GM18498 (cell line): ENCODE measurements around the gene RCHY1.
"Not testable (repeated sequence)": the region's sequence is repeated elsewhere in the genome, so short reads cannot be mapped to it uniquely, and the experiment has no call there.

Experiments
- ATAC-seq: cut with Tn5 transposase; IDR thresholded peaks from one replicate; pipeline ENCODE4 v1.9.1; 2021; ENCODE audit warnings: mild to moderate bottlenecking, moderate library complexity; ENCODE audit not compliant: unreplicated experiment

Gene RCHY1

DNA sequence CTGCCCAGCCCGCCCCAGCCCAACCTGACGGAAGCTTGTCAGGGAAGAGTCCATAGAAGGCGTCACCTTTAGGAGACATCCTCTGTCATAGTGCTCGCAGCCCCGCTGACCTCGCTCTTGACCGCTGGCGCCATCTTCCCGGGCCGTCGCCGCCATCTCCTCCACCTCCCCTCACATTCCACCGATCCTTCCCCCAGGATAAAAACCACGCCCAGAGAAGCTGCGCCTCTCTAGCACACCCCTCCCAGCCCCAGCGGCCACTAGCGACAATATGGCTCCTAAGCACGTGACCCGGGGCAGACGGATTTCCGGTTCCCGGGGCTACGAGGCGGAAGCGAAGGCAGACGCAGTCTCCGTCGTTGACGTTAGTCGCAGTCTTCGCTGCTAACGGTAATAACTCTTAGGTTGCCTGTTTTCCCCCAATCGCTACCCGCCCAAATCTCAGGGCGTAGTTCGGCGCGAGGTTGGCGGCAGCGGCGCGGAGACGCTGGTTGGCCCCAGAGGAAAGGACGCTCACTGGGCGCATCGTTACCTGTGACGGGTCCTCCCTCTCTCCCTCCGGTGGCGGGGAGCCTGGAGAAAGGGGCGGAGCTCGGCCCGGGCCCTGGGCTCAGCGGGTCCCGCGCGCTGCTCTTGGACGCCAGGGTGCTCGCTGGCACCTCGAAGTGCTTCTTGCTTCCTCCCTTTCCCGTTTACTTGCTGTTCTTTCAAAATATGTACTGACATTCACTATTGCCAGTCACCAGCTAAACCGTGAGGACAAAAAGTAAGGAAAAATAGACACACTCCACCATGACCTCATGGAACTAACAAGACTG lies at the start of gene RCHY1, which contains the start of gene THAP6:
Gene RCHY1, minus strand, starts transcription at position 273 of the 818 bp plus-strand sequence. Its CDS starts 117 bp downstream, at position 156.
Gene THAP6, plus strand, starts transcription at position 343 of the 818 bp plus-strand sequence. CDS start 980 bp downstream, outside the sequence.
- ATAC-seq, result peak; percentile 93

DNA sequence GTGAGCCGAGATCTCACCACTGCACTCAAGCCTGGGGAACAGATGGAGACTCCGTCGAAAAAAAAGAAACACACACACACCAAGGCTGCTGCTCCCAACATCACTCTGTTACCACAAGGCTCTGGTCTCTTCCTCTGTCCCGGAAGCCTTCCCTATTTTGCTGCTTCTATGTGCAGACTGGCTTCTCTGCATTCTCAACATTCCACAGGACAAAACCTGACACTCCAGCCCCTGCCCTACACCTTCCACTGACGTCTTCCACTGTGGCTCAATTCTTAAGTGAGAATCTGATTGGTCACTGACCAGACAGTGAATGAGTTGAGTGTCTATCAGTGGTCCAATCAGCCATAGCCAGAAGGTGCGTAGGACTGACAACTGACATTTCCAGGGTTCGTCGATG lies 47.6 kb upstream of the RCHY1 start:
- no peak for ATAC-seq

DNA sequence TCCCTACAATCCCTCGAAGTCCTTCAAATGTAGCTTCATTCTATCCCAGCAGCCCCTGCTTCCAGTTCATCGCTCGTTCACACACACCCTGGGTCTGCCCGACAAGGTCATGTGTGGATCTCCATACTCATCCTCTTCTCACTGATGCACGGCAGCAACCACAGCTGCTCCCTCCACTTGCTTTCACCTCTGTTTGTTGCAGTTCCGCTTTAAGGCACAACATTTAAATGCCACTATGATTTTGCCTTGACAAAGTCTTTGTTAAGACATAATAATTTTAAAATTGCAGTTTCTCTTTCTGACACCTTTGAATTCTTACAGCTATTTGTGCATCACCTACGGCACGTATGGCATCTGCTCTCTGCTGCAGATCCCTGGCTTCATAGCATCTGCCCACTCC lies 43.5 kb upstream of the RCHY1 start:
- ATAC-seq, result no peak

DNA sequence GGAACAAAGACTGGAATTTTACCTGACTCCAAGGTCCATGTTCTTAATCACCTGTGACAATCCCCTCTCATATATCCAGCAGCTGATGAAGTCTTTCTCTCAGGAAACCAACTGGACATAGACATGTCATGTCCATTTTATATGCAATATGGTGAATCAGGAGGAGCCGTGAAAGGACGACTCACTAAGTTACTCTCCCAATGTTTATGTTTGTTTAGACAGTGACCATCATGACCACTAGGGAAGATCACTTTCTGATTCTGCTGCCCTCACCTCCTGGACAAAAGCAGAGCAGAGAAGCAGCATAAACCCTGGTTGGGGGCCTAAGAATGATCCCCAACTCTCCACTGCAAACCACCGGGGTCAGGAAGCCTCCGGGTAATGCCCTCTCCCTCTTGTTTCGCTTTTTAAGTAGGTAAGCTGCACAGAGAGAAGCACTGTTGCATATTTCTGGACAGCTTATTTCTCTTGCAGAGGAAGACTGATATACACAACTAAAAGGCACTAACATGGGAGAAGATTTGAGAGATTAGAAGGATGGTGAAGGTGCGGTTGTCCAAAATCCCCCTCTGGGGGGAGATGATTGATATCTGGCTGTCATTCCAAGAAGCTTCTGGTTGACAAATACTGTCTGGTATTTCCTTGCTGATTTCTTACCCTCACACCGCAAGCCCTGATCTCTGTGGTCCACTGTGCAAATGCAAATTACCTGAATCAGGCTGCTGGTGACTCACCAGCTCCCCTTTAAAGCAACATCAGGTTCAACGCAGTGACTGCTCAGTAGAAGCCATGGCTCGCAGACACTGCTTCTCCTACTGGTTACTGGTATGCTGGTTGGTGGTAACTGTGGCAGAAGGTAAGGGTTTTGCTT lies 41.3 kb upstream of the RCHY1 start, which contains the start of gene ODAPH:
Gene ODAPH, plus strand, starts transcription at position 773 of the 871 bp plus-strand sequence. Its CDS starts 17 bp downstream, at position 790.
- ATAC-seq, result peak; percentile 96

GRCh38 chr4:75552452-75552851 lies 38.2 kb upstream of the RCHY1 start:
- no peak for ATAC-seq

DNA sequence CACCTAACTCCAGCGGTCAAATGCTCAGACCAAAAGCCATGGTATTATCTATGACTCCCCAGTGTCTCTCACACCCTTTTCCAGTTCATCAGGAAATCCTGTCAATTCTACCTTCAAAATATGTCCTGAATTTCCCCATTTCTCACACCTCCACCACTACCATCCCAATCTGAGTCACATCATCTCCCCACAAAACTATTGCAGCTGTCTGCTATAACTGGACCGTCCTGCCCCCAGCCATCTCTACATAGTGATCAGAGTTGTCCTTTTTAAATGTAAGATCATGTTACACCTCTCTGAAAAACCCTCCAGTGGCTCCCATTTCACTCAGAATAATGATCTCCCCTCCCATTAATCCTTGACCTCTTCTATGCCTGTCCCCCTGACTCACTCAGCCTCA lies 34.8 kb upstream of the RCHY1 start:
- ATAC-seq, result no peak

DNA sequence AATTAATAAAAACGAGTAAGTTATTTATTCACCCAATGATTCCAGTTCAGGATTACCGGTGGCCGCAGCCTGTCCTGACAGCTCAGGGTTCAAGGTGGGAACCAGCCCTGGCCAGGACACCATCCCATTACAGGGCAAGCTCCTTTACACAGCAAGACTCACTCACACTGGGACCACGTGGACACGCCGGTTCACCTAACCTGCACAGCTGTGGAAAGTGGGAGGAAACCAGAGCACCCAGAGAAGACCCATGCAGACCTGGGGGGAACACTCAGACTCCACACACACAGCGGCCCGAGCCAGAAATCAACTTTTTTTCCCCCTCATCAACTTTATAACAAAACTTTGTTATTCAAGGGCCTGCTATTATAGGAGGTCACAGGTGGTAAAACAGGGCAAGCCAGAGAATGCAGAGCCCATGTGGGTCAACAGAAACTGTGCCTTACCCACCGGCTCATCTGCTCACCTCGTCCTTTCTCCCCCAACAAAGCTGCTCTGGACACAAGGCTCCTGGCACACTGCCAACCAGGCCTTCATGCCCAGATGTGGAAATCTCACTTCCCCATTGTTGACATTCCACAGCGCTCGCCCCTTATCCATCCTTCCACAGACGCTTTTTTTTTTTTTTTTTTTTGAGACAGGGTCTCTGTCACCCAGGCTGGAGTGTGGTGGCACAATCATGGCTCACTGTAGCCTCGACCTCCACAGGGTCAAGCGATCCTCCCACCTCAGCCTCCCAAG lies 33.6 kb upstream of the RCHY1 start:
- ATAC-seq, result no peak

DNA sequence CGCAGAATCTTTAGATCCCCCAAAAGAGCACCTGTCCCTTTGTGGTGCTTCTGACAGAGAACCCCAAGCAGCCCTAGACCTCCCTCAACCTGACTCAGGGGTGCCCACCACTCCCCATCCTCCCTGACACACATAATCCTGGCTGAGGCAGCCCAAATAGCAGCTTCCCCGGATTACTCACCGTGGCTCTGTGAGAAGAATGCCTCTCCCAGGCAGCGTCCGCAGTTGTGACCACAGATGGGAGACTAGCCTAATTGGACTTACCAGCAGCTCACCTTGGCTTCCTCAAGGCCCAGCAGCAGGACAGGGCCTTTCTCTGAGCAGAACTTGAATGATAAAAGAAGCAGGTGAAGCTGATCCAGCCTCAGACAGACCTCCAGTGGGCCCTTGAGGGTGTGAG lies 31.3 kb upstream of the RCHY1 start:
- no peak for ATAC-seq

DNA sequence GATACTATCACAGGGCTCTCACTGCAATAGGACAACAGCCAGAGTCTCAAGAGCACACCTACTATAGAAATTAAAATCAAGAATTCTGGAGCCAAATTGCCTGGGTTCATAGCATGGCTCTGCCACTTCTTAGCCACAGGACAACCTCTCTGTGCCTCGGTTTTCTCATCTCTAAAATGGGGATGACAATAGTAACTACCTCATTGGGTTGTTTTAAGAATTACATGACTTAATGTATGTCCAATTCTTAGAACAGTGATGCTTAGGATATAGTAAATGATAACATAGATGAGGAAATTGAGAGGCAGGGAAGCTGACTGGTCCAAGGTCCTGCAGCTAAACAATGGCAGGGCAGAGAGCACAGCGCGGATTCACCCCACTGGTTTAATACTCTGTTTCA lies 30.7 kb upstream of the RCHY1 start:
- no peak for ATAC-seq

DNA sequence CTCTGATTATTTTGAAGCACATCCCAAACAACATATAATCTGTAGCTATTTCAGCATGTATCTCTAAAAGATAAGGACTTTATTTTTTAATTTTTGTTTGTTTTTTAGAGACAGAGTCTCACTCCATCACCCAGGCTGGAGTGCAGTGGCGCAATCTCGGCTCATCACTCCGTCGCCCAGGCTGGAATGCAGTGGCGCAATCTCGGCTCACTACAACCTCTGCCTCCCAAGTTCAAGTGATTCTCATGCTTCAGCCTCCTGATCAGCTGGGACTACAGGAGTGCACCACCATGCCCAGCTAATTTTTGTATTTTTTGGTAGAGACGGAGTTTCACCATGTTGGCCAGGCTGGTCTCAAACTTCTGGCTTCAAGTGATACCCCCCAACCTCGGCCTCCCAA lies 30.0 kb upstream of the RCHY1 start:
- not testable (repeated sequence) for ATAC-seq

GRCh38 chr4:75542824-75543223 lies 28.6 kb upstream of the RCHY1 start:
- no peak for ATAC-seq

GRCh38 chr4:75537308-75537707 lies 23.1 kb upstream of the RCHY1 start:
- not testable (repeated sequence) for ATAC-seq

- not testable (repeated sequence) for ATAC-seq
Measured at GRCh38 chr4:75533926-75534325, 19.7 kb upstream of the RCHY1 start.

DNA sequence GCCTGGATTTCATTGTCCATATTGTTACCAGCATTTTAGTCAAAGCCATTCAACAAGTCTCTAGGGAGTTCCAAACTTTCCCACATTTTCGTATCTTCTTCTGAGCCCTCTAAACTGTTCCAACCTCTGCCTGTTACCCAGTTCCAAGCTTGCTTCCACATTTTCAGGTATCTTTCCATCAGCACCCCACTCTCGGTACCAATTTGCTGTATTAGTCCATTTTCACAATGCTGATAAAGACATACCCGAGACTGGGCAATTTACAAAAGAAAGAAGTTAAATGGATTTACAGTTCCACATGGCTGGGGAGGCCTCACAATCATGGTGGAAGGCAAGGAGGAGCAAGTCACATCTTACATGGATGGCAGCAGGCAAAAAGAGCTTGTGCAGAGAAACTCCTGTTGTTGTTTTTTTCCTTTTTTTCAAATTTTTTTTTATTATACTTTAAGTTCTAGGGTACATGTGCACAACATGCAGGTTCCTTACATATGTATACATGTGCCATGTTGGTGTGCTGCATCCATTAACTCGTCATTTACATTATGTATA lies 19.2 kb upstream of the RCHY1 start:
- not testable (repeated sequence) for ATAC-seq

DNA sequence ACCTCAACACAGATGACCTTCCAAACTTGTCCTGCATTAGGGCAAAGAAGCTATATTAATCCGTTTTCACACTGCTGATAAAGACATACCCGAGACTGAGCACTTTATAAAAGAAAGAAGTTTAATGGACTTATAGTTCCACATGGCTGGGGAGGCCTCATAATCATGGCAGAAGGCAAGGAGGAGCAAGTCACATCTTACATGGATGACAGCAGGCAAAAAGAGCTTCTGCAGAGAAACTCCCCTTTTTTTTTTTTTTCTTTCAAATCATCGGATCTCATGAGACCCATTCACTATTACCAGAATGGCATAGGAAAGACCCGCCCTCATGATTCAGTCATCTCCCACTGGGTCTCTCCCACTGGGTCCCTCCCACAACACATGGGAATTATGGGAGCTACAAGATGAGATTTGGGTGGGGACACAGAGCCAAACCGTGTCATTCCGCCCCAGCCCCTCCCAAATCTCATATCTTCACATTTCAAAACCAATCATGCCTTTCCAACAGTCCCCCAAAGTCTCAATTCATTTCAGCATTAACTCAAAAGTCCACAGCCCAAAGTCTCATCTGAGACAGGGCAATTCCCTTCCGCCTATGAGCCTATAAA lies 17.4 kb upstream of the RCHY1 start:
- not testable (repeated sequence) for ATAC-seq

GRCh38 chr4:75530556-75531322 lies 16.5 kb upstream of the RCHY1 start:
- no peak for ATAC-seq

GRCh38 chr4:75527482-75527881 lies 13.3 kb upstream of the RCHY1 start:
- ATAC-seq, result no peak

DNA sequence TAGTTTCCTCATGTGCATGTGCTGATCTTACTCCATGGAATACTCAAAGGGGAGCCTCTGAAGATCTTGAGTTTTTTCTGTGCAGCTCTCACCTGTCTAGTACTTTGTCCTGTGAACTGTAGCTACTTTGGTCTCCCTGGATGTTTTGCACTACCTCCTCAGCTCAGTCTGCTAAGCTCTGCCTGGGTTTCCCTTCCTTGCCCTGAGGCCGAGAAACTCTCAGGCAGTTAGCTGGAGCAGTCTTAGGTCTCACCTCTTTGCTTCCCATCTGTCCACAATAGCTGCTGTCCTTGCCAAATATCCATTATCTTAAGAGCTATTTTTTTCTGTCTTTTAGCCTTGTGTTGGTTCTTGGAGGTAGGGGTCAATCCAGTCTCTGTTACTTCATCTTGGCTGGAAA lies 11.7 kb upstream of the RCHY1 start:
- ATAC-seq, result no peak

GRCh38 chr4:75525086-75525485 lies 10.9 kb upstream of the RCHY1 start:
- ATAC-seq, result no peak
